NCI-H748 treated with DMSO at 0.1 percent for 48 hours (cell line): ENCODE results near the gene MMP2.

Experiments used
- DNase-seq: peaks from one replicate; lab custom pipeline; 2025; lab: John Stamatoyannopoulos, UW

Gene MMP2

DNA sequence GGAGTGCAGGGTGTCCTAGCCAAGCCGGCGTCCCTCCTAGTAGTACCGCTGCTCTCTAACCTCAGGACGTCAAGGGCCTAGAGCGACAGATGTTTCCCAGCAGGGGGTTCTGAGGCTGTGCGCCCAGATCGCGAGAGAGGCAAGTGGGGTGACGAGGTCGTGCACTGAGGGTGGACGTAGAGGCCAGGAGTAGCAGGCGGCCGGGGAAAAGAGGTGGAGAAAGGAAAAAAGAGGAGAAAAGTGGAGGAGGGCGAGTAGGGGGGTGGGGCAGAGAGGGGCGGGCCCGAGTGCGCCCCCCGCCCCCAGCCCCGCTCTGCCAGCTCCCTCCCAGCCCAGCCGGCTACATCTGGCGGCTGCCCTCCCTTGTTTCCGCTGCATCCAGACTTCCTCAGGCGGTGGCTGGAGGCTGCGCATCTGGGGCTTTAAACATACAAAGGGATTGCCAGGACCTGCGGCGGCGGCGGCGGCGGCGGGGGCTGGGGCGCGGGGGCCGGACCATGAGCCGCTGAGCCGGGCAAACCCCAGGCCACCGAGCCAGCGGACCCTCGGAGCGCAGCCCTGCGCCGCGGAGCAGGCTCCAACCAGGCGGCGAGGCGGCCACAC lies at the start of gene MMP2:
Gene MMP2, plus strand, starts transcription at position 372 of the 603 bp plus-strand sequence. CDS start 282 bp downstream, outside the sequence.
- no peak for DNase-seq

DNA sequence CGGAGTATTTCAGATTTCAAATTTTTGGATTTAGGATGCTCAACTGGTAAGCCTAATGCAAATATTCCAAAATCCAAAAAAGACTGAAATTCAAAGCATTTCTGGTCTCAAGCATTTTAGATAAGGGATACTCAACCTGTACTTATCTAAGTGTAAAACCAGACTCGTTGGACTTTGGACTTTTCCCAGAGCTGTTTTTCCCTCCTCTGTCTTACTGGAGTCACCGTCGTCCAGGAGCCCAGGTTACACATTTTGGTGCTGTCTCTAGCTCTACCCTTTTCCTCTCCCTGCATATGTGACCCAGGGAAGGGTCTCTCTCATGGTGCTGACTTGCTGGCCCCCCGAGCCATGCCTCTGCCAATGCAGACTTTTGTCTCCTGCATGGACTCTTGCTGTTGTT lies 46.0 kb upstream of the MMP2 start:
- DNase-seq: no peak

DNA sequence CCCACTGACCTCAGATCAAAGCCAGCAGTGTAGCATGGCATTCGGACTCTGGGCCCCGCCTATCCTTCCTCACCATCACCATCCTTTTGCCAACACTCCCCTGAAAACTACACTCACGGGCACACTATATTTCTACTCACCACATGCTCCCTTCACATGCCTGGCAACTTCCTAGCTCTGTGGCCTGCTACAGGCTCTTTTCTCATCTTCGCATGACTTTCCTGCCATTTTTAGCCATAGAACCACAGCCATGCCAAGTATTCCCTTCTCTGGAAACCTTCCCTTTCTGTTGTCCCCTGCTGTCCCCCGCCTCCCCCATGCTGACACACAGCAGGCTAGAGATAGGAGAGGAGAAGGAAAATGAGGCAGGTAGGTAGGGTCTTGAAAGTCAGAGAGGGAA lies 45.5 kb upstream of the MMP2 start:
- no peak for DNase-seq

DNA sequence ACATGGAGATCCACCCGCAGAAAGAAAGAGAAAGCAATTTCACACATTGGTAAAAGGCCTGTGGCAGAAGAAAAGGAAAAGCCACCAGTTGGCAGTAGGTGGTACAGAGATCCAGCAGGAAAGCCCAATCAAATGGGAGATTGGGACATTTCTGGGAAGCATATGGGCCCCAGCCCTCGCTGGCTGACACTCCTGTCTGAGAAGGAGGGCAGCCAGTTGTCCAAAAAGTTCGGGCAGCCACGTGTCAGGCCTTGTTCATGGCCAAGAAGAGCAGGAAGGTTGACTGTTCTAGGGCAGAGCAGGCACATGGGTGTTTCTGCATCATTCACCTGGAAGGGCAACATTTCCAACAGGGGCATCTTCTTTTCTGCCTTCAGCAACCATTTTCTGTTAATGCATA lies 45.0 kb upstream of the MMP2 start:
- DNase-seq: no peak

DNA sequence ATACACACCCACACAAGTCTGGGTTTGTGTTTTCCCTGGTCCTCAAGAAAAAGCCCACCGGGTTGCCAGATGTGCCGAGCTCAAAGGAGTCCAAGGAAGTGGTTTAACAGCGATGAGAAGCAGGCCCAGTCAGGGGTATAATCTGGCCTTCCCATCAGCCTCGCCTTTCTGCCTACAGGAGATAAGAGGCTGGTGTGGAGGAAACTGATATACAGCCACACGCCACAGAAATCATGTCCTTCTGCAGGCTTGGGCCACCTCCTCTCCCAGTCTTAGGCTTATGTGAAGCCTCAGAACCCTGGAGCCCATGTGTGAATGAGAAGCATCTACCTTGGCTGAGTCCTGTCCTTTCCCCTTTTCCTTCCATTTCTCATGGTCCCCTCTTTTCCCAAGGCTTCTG lies 43.6 kb upstream of the MMP2 start:
- no peak for DNase-seq

DNA sequence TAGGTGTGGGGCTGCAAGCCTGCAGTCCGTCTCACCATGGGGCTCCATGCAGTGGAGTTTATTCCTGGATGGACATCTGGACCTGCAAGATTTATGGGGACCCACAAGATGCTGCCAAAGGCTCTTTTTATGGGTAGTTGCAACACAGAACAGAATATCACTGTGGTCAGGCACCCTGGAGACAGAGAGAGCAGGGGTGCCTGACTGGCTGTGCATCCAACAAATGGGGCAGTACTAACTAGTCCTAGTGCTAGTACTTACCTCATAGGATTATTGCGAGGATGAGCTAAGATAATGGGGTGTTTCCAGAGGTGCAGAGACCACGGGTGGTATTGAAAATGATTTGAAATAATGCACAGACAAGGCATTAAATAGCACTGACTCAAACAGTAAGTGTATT lies 42.4 kb upstream of the MMP2 start:
- DNase-seq: no peak

DNA sequence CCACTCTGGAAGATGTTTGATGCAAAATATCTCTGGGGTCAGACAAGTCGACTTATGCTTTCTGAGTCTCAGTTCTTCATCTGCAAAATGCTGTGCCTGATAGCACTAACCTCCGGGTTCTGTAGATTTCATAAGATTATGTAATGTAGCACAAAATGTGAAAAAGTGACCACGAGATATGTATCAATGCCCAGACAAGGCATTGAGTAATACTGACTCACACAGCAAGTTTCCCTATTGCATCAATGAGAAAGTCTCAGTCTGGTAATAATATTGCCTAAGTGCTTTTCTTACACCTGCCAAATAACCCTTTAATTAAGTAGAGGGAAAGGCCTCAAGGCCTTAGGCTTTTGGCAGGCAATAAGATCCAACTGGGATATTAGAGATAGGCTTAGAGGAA lies 41.4 kb upstream of the MMP2 start:
- DNase-seq: no peak

DNA sequence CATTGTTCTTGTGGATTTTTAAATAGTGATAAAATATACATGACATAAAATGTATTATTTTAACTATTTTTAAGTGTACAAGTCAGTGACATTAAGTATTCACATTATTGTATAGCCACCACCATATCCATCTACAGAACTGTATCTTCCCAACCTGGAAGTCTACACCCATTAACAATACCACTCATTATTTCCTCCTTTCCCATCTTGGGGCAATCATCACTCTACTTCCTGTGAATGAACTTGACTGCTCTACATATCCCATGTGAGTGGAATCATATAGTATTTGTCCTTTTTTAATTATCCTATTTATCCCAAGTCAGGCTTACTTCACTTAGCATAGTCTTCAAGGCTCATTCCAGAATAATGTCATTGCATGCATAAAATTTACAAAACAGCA lies 40.7 kb upstream of the MMP2 start:
- DNase-seq: no peak

DNA sequence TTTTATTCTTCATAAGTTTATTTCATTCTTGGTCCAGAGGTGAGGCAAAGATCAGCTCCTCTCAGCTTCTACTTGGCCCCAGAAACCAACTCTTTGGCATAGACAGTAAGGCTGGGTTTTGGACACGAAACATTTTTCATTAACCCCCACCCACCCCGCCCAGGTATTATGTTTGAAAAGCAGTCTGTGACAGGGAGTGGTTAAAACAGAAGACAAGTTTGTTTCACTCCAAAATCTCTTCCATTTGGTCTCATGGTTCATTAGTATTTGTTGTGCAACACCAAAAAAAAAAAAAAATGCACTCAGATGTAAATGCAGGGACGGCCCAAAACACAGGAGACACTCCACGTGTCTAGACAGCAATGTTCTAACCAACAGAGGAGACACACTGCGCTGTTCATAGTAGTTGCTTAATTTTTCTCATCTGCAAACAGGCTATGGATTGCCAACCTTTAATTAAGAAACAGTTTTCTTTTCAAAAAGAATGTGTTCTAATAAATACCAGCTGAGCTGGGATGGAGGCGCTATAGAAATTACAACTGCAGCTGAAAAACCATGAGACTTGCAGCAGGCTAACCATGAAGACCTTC lies 39.8 kb upstream of the MMP2 start:
- DNase-seq: no peak

DNA sequence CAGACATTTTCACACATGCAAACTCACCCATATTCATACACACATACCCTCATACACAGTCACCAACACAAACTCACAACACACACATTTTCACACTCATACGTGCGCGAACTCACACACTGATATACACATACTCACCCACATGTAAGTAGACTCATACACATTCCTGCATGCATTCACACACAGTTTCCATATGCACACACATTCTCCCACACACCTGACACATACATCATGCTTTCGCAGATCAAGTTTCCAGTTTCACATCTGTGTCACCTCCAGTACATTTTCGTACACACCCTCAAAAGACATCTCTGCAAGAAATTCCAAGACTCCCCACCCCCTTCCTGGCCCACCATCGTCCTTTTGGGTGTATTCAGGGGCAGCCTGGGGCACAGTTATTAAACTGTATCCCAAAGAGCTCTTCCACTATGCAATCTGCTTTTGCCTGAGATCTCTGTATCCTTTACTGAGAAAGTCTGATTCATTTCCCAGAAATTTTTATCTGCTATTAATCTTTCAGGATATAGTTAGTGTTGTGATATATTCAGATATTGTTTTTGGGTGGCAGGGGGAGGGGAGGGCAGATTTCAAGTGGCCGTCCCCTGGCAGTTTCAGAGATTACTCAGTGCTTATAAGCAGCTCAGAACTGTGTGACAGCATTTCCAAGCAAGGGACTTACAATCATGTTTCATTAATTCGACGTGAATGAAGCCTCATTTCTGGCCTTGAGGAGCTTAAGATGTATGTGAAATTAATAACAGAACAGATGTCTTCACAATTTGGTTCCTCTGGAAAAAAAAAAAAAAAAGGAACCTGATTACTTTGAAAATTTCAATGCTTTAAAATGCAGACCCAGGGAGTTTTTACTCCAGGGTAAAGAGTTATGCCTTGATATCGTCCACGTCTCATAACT lies 35.3 kb upstream of the MMP2 start:
- DNase-seq: no peak

DNA sequence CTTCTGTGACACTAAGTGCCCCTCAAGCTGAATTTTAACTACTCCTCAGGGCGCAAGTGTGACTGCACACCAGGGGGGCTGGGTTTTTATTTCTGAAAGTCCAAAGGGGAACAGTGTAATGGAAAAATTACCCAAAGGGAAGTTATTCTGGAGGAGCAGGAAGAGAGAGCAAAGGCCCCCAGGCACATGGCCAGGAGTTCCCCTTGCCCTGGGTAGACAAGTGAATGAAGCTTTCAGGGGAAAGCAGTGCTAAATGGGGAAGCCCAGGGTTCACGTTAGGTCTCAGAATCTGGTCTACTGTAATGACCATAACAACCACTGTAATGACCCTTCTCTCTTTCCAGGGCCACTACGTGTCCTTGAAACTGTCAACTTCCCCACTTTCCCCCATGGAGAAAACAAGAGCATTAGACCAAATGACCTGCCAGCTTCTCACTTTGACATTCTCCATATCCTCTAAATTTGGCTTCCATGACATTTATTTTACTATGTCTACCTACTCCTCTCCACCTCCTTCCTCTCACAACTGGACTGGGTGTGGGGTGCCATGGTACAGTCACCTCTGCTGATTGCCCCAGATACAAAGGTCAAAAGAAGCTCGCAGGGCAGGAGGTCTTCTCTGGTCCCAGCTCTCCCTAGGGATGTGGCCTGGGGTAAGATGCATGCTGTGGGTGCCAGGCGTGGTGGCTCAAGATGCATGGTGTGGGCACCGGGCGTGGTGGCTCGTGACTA lies 34.1 kb upstream of the MMP2 start:
- DNase-seq: no peak

DNA sequence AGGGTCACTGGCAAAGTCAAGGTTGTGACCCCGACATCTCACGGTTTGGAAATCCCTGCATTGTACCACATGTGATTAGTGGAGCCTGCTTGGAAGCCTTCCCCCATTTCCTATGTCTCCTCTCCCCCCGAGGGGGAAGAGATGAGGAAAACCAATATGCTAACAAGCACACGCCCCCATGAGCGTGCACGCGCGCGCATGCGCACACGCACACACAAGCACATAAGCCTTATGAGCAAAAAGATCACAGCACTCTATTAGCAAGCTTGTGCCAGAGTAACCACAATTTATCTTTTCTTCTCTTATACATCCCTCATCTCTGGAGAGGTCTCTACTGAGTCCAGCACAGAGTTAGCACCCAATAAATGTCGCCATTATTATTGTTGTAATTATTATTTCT lies 31.8 kb upstream of the MMP2 start:
- DNase-seq: no peak

DNA sequence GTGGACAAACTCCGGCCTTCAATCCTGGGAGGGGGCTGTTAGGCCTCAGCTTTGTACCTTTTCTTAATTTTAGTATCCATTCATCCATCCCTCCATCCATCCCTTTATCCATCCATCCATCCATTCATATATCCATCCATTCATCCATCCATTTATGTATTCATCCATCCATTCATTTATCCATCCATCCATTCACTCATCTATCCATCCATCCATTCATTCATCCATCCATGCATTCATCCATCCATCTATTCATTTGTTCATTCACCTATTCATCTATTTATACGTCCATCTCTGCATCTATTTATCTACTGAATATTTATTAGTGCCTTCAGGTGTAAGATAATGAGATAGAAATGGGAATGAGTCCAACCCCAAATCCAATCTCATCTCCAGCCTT lies 26.0 kb upstream of the MMP2 start:
- no peak for DNase-seq

DNA sequence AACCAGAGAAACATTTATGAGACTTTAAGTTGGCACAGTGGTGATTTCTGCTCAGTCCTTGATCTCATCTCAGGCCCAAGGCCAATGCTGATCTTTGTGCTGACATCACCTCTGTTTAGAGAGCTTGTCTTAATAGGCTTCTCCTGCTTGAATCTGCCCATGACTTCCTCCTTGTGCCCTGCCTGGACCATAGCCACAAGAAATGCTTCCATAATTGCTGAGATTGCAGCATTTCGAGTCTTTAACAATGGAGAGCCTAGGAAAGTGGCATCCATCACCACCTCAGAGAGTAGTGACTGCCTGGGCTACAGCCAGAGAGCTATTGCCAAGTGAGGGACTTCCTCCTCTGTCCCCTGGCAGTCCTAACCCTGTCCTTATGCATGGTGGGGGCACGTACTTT lies 25.1 kb upstream of the MMP2 start:
- no peak for DNase-seq

DNA sequence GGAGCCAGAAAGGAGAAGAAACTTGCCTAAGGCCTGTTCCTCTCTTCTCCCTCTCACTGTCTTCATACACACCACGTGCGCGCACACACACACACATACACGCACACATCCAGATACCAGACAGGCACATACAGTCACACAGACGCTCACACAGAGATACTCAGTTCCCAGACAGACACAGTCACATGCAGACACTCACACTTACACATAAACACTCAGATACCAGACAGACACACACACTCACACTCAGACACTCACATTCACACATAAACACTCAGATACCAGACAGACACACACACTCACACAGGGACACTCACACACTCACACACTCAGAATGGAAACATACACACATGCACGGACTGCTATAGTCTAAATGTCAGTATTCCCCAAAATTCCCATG lies 24.1 kb upstream of the MMP2 start:
- DNase-seq: no peak

DNA sequence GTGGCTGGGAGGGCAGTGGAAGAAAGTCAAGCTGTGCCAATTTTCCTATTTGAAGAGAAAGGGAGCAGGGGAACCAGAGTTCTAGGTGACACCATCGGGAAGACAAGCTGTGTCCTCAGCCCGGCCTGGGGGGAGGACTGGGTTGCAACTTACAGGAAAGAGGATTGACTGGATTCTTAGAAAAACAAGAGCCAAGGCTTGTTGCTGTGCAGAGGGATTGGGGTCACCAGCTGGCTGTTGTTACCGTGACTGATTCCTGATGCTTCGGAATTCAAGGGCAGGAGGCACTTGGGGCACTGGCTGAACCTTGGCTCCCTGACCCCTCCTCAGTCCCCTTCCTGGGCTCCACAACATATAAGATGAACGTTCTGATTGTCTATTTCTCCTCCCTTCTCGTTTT lies 16.8 kb upstream of the MMP2 start:
- no peak for DNase-seq

DNA sequence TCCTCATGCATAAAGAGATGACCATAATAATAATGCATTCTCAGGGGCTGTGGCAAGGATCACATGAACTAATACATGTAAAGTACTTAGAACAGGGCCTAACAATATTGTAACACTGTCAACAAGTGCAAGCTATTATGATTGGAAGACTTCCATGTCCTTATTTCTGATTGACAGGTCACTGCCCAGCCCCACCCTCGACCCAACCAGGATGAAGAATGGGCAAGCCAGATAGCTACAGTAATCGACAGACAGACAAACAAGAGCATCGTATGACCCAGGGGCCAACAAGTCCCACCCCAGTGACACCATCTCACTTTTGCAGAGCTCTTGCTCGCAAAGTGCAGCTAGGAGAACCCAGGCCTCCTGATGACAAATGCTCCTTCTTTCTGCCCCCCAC lies 14.6 kb upstream of the MMP2 start:
- DNase-seq: no peak

DNA sequence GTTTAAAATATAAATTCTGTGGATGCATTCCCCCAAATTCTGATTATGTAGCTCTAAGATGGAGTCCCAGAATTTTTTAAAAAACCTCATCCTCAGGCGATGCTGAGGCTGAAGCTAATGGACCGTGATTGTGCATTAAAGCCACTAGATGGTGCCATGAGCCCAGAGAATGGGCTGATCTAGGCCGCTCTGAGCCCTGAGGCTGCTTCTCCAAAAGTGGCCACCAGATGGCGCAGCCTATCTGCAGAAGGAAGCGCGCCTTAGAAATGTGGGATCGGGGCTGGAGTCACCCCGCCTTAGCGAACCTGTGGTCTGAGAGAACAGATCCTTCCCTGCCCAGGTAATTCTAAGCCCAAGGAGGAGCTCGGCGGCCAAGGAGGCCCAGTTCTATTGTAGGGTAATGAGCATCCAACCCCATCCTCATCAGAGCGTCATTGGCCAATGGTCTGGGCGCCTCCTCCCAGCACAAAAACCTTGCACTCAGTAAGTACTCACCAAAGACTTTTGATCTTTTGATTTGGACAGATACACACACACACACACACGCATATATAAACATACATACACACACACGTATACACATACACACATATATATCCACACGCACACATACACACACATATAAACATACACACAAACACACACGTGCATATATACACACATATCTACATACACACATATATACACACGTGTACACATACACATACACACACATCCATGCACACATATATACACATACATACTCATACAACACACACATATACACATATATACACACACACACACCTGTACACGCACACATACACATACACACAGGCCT lies 13.7 kb upstream of the MMP2 start:
- peak; percentile 64 for DNase-seq

DNA sequence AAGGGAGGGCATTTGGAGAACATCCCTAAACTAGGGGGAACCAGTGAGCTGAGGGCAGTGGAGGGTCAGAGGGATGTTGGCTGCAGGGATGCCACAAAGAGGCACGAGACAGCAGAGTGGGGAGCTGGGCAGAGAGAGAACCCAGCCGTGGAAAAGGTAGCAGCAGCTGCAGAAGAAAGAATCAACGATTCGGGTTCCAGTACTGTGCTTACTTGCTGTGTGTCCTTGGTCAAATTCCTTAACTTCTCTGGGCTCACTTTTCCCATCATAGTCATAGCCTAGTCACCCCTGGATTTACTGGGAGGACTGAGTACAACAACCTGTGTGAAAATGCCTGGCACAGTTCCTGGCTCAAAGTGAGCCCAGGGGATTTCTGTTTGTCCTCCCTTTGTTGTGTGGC lies 12.8 kb upstream of the MMP2 start:
- DNase-seq: no peak

DNA sequence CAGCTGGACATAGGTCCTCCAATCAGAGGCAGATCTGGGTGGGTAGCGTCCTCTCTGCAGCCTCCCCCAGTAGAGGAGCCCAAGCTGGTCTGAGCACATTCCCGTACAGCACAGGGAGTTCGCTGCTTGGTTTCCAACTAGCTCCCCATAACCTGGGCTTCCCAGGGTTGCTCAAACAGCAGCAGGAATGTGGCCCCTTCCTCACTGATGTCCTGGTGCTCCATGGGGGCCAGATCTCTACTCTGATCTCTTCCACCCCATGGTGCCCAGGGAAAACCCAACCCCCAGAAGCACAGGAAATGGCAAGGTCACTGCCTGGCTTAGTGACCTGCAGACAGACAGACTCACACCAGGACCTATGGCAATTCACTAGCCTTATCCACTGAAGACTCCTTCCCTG lies 11.1 kb upstream of the MMP2 start:
- no peak for DNase-seq

DNA sequence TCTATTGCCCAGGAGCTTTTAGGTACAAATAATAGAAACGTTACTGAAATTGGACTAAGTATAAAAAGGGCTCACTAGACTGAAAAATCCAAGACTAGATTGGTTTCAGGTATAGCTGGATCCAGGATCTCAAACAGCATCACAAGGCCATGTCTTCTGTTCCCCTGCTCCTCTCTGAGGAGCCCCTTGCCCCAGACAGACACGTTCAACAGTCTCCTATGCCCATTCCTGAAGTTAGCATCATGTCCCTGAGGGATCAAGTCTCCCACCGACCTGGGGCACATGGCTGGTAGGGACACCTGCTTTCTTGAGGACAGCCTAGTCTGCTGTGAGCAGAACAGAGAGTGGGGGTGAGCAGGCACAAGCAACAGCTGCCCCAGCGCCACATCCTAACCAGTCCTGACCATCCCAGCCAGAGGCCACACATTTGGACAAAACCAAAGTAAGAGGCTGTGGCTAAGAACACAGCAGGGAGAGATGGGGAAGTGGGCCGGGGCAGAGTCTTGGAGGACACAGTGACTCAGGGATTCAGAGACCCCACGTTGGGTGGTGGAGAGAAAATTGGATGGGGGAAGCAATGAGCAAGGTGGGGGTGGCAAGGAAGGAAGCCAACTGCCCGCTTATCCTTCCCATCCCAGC lies 10.5 kb upstream of the MMP2 start:
- no peak for DNase-seq
